Measurements from ENCODE around the gene EGFL7. TPM values are rescaled to one million over a fixed set of nuclear protein-coding genes. Genes with fewer than 3 reads are reported as not detected.

EGFL7 gene
- total RNA-seq, 4 donors from 2014 or later = 38.8 to 81.0 (median 56.4) TPM

GRCh38 chr9:136615631-136616306, 46.9 kb upstream of the EGFL7 start:
- Histone ChIP-seq H3K9me3 (no peaks in the 10 kb centered on the region), H3K27me3 (no peaks in the 10 kb centered on the region), H3K4me3 (no peak overlapping the region), H3K4me1 (peaks cover 0 to 29% (median 0%) of the 10 kb centered on the region in 3 donors), H3K36me3 (no peaks in the 10 kb centered on the region), H3K27ac (no peak overlapping the region)
- TF ChIP-seq EP300 (IDR thresholded peaks at IDR 0.05) (no peak), POLR2A (IDR thresholded peaks at IDR 0.05) (no peak), POLR2AphosphoS5 (IDR thresholded peaks at IDR 0.05) (no peak)
- TF ChIP-seq, protein P1, sequence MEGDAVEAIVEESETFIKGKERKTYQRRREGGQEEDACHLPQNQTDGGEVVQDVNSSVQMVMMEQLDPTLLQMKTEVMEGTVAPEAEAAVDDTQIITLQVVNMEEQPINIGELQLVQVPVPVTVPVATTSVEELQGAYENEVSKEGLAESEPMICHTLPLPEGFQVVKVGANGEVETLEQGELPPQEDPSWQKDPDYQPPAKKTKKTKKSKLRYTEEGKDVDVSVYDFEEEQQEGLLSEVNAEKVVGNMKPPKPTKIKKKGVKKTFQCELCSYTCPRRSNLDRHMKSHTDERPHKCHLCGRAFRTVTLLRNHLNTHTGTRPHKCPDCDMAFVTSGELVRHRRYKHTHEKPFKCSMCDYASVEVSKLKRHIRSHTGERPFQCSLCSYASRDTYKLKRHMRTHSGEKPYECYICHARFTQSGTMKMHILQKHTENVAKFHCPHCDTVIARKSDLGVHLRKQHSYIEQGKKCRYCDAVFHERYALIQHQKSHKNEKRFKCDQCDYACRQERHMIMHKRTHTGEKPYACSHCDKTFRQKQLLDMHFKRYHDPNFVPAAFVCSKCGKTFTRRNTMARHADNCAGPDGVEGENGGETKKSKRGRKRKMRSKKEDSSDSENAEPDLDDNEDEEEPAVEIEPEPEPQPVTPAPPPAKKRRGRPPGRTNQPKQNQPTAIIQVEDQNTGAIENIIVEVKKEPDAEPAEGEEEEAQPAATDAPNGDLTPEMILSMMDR (IDR thresholded peaks at IDR 0.05) = no peak
- ATAC-seq = no peak
- WGBS, 2 donors (ENCODE audit: low coverage in 1 of 2) = no CpG with 5 or more reads among the region's 17 CpGs

GRCh38 chr9:136616307-136616635, 46.4 kb upstream of the EGFL7 start:
- peaks cover 0 to 29% (median 0%) of the 10 kb centered on the region in 3 donors for H3K4me1 ChIP-seq
- H3K27ac ChIP-seq = no peak overlapping the region
- H3K27me3 ChIP-seq = no peaks in the 10 kb centered on the region
- no peaks in the 10 kb centered on the region for H3K36me3 ChIP-seq
- no CpG with 5 or more reads among the region's 12 CpGs for WGBS, 2 donors (ENCODE audit: low coverage in 1 of 2)
- no peak for ATAC-seq
- TF ChIP-seq EP300 (IDR thresholded peaks at IDR 0.05) (no peak), POLR2A (IDR thresholded peaks at IDR 0.05) (no peak), POLR2AphosphoS5 (IDR thresholded peaks at IDR 0.05) (no peak)
- TF ChIP-seq, protein P1 (IDR thresholded peaks at IDR 0.05) = no peak
- no peaks in the 10 kb centered on the region for H3K9me3 ChIP-seq
- no peak overlapping the region for H3K4me3 ChIP-seq

DNA sequence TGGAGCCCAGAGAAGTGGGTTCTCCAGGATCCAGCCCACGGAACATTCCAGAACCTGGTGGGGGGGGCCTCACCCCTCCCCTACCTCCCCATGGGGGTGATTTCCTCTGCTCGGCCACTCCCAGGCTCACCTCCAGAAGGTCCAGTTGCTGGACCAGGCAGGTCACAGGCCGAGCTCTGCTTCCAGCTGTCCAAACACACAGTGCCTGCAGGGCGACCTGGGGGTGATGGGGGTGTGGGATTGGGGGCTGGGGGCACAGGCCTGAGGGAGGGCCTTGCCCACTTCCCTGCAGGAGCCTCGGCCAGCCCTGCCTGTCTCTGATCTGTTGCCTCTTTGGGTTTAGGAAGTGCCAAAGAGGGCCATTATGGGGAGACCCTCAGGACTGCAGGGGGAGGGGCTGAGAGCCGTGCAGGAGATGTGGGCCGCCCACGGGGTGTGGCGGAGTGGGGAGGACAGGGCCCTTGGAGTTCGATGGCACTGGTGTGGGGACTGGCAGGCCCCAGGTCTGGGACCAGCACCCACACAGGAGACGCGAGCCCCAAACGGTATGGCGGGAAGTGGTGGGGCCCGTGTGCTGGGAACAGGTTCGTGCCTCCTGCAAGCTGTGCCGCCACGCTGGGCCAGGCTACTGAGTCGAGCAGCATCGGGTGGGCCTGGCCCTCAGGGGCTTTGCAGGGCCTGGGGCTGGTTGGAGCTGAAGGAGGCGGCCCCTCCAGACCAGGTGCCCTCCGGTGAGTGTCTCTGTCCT, 45.6 kb upstream of the EGFL7 start:
- Histone ChIP-seq H3K4me3 (no peak overlapping the region), H3K36me3 (no peaks in the 10 kb centered on the region), H3K4me1 (peaks cover 0 to 29% (median 0%) of the 10 kb centered on the region in 3 donors), H3K9me3 (no peaks in the 10 kb centered on the region), H3K27ac (no peak overlapping the region), H3K27me3 (no peaks in the 10 kb centered on the region)
- WGBS, 2 donors (ENCODE audit: low coverage in 1 of 2) = 86% methylated on average over 14 of the region's 22 CpGs; no CpG with 5 or more reads in 1 of the 2 donors
- ATAC-seq = no peak
- no peak for TF ChIP-seq EP300 (IDR thresholded peaks at IDR 0.05)
- TF ChIP-seq POLR2AphosphoS5 (IDR thresholded peaks at IDR 0.05) = no peak
- TF ChIP-seq, protein P1 (IDR thresholded peaks at IDR 0.05) = no peak
- no peak for TF ChIP-seq POLR2A (IDR thresholded peaks at IDR 0.05)

GRCh38 chr9:136617746-136618579, 44.8 kb upstream of the EGFL7 start:
- ATAC-seq = no peak
- Histone ChIP-seq H3K27me3 (no peaks in the 10 kb centered on the region), H3K27ac (no peak overlapping the region), H3K36me3 (no peaks in the 10 kb centered on the region), H3K9me3 (no peaks in the 10 kb centered on the region), H3K4me1 (peaks cover 0 to 29% (median 0%) of the 10 kb centered on the region in 3 donors), H3K4me3 (no peak overlapping the region)
- TF ChIP-seq POLR2A (IDR thresholded peaks at IDR 0.05) (no peak), POLR2AphosphoS5 (IDR thresholded peaks at IDR 0.05) (no peak), EP300 (IDR thresholded peaks at IDR 0.05) (no peak)
- TF ChIP-seq, protein P1 (IDR thresholded peaks at IDR 0.05) = no peak
- 67 to 100% methylated on average over 1 to 3 of the region's 26 CpGs for WGBS, 2 donors (ENCODE audit: low coverage in 1 of 2)

Data from gastroesophageal sphincter (tissue), 4 donors.